C4-2B (cell line): ENCODE measurements around the gene GRM7.

Source experiments
- ZFX ChIP-seq: fragments of 450-650 bp; IDR thresholded peaks from 2 replicates; pipeline ENCODE4 v1.6.1; 2017
- TF ChIP-seq, protein P1 (sequence below): fragments of 450-650 bp; conservative IDR thresholded peaks from 2 replicates; pipeline ENCODE4 v1.5.1; 2017; ENCODE audit warnings: mild to moderate bottlenecking

DNA sequence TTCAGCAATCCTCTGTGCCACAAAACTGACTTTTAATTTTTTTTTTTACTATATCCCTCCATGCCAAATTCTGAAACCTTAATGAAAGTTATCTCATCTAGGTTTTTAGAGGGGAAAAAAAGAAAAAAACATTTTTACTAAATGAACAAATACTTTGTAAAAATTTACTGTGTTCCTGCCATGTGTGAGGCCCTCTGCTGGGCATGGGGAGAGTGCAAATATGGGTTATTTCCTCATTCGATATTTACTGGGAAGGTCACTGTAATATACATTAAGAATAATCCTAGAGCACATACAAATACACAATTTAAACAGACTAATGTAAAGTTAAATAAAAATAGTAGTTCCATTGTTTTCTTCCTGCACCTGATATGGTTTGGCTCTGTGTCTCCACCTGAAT is 215.0 kb downstream of the GRM7 start:
- TF ChIP-seq, protein P1, sequence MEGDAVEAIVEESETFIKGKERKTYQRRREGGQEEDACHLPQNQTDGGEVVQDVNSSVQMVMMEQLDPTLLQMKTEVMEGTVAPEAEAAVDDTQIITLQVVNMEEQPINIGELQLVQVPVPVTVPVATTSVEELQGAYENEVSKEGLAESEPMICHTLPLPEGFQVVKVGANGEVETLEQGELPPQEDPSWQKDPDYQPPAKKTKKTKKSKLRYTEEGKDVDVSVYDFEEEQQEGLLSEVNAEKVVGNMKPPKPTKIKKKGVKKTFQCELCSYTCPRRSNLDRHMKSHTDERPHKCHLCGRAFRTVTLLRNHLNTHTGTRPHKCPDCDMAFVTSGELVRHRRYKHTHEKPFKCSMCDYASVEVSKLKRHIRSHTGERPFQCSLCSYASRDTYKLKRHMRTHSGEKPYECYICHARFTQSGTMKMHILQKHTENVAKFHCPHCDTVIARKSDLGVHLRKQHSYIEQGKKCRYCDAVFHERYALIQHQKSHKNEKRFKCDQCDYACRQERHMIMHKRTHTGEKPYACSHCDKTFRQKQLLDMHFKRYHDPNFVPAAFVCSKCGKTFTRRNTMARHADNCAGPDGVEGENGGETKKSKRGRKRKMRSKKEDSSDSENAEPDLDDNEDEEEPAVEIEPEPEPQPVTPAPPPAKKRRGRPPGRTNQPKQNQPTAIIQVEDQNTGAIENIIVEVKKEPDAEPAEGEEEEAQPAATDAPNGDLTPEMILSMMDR = peak; percentile 62
- no peak for TF ChIP-seq ZFX
